HG03135 (cell line): Measurements from ENCODE around the gene C5orf15.
"Not testable (repeated sequence)": the region's sequence is repeated elsewhere in the genome, so short reads cannot be mapped to it uniquely, and the experiment has no call there.

Experiments
- ATAC-seq: cut with Tn5 transposase; IDR thresholded peaks from one replicate; pipeline ENCODE4 v1.9.1; 2021; ENCODE audit warnings: mild to moderate bottlenecking, moderate library complexity; ENCODE audit not compliant: unreplicated experiment

C5orf15 gene

DNA sequence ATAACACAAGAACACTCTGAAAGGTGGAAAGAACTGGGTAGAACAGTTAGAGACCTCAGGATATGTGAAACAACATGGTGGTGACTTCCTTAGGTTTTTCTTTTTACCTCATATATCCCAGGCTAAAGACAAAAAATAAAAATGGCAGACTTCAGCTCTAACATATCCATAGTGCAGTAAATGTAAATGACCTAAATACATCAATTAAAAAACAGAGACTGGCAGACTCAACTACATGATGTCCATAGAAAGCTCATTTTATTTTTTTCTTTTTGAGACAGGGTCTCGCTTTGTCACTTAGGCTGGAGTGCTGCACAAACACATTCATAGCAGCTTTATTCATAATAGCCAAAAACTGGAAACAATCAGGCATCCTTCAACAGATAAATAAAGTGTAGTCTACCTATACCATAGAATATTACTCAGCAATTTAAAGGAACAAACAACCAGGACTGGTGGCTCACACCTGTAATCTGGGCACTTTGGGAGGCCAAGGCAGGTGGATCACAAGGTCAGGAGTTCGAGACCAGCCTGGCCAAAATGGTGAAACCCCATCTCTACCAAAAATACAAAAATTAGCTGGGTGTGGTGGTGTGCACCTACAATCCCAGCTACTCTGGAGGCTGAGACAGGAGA lies 4.8 kb downstream of the C5orf15 start:
- no peak for ATAC-seq

GRCh38 chr5:133962801-133963476 lies 5.5 kb downstream of the C5orf15 start:
- ATAC-seq = no peak

- ATAC-seq = no peak
These were observed 6.3 kb downstream of the C5orf15 start for GRCh38 chr5:133962131-133962530.

GRCh38 chr5:133959643-133960042 lies 8.8 kb downstream of the C5orf15 start:
- no peak for ATAC-seq

DNA sequence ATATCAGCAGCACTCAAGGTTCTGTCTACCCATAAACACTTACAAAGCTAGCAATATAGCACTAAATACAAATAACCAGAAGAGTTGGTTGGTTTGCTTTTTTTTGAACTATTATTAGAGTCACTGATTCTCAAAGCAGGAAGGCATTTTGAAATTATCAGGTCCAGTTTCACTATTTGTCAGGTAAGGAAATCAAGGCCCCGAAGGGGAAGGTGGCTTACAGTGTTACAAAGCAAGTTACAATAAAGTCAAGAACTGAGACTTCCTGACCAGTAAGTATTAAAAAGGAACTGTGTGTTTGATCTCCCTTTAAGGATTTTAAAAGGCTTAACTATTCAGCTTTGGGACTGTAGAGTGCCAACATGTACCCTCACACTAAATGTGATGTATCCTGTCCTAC lies 10.8 kb downstream of the C5orf15 start:
- ATAC-seq = peak; percentile 61

- ATAC-seq = peak; percentile 7
These were observed 11.3 kb downstream of the C5orf15 start for GRCh38 chr5:133957080-133957479.

GRCh38 chr5:133956196-133956595 lies 12.2 kb downstream of the C5orf15 start:
- not testable (repeated sequence) for ATAC-seq

DNA sequence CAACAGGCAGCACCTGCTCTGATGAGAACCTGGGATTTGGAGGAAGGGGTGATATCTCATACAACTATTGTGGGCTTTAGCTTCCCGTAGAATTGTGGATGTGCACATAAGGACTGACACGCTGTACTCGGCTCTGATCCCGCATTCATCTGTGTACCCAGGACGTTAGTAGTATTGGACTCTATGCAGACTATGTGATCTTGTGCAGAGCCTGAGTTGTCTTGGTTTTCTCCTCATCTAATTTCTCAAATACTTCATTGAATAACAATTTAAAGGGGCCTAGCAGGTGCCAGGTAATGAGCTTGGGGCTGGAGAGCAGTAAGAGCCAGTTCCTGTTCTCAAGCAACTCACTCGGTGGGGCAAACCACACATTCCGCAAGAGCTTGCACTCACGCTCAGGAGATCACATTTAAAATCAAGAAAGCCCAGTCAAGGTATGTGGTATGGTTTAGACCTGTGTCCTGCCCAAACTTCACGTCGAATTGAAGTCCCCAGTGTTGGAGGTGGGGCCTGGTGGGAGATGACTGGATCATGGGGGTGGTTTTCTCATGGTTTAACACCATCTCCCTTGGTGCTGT lies 14.8 kb downstream of the C5orf15 start:
- ATAC-seq = no peak

DNA sequence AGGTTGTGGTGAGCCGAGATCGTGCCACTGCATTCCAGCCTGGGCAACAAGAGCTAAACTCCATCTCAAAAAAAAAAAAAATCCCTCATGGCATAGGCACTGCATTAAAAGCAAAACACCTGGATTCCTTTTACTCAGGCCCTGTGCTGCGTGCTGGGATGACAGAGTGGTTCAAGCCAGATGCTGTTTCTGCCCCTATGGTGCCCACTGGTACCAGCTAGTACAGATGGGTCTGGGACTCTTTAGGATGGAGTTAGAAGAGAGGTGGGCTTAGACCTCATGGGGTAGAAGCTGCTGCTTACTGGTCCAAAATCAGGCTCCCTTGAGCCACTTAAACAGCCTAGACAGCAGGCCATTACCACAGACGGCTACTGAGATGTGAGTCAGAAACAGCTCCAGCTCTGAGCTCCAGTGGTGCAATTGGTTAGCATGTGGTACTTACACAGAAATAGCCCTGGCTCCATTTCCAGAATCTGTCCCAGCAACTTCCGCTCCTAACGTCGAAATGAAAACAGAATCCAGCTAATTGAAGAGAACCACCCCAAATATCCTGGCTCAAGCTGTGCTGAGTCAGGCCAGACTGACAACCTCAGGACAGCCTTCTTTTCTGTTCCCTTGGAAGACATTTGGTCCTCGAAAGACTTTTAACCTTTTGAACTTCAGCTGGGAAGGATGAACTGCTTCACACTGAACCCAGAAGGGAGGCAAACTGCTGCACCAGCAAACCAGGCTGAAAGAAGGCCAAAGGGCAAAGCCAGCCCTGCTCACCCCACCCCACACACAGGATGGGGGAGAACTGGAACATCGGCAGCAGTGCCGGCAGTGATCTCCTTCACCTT lies 15.5 kb downstream of the C5orf15 start:
- ATAC-seq = no peak

DNA sequence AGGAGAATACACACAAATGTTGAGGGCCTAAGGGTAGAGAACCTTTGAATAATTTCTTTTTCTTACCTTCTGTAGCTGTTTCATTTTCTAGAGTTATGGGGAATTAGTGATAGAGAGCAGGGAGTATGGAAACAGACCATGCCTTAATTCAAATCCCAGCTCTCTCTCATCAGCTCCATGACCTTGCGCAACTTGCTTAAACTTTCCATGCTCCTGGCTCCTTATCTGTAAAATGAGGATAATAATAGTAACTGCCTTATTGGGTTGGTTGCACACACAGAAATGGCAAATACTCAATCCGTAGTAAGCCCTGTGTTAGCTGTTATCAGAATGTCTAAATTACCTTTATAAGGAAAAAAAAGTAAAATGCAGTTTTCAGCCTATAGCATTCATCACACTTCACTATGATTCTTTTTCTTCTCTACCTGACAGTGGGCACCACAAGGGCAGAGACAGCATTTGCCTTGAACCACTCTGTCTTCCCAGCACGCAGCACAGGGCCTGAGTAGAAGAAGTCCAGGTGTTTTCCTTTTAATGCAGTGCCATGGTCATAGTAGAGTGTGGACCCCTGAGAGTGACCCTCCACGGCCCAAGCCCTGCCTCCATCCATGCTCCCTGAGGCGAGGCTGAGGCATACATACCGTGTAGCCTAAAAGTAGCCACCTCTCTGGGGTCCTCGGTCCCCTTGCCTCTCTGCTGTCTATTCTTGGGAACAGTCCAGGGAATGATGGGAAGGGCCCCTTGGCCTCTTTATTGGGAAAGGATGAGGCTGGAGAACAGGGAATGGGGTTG lies 17.4 kb downstream of the C5orf15 start:
- ATAC-seq = no peak

GRCh38 chr5:133948721-133949120 lies 19.7 kb downstream of the C5orf15 start:
- ATAC-seq = no peak

GRCh38 chr5:133947431-133947841 lies 21.0 kb downstream of the C5orf15 start:
- ATAC-seq = no peak

- ATAC-seq = no peak
These were observed 22.9 kb downstream of the C5orf15 start for GRCh38 chr5:133945568-133945967.

- no peak for ATAC-seq
These were observed 23.9 kb downstream of the C5orf15 start for GRCh38 chr5:133944263-133945185.

DNA sequence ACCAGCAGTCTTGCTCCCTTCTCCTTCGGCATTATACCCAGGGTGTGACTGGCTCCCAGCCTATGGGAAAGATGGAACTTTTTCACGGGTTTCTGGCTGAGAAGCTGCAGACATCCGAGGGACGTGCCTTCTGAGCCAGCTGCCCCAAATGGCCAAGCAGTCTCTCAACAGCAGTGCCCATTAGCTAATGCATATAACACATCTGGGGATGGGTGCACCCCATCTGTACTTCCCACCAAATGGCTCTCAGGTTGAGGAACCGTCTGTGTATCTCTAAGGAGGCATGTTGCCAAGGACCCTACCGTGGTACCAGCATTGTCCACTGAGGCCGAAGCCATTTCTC lies 25.0 kb downstream of the C5orf15 start:
- ATAC-seq = no peak

- no peak for ATAC-seq
These were observed 25.6 kb downstream of the C5orf15 start for GRCh38 chr5:133942614-133943474.

GRCh38 chr5:133941456-133942196 lies 26.8 kb downstream of the C5orf15 start:
- no peak for ATAC-seq

- no peak for ATAC-seq
These were observed 28.8 kb downstream of the C5orf15 start for GRCh38 chr5:133939668-133940067.
